Panc1 (cell line): ENCODE results near the gene MR1.

Source experiments
- POLR2AphosphoS5 ChIP-seq: IDR thresholded peaks from 2 replicates; pipeline ENCODE4 v1.6.1; 2012; ENCODE audit warnings: mild to moderate bottlenecking, low read depth, low read length, moderate library complexity
- TCF7L2 ChIP-seq: IDR thresholded peaks from 2 replicates; pipeline ENCODE4 v1.6.1; 2011; ENCODE audit warnings: mild to moderate bottlenecking, low read depth, low read length, inconsistent platforms
- TF ChIP-seq, protein P1 (sequence below): fragments of 450-650 bp; IDR thresholded peaks from 2 replicates; pipeline ENCODE4 v1.5.1; 2017; ENCODE audit warnings: mild to moderate bottlenecking
- TF ChIP-seq, protein P2 (sequence below), 2 experiments: IDR thresholded peaks; 2 replicates each; pipeline ENCODE4 v1.6.1; 2011 to 2012; ENCODE audit warnings: low read depth in 2 of 2, control low read depth in 1 of 2, low read length in 1 of 2, mild to moderate bottlenecking in 1 of 2, moderate library complexity in 1 of 2; ENCODE audit not compliant: insufficient read depth in 1 of 2

DNA sequence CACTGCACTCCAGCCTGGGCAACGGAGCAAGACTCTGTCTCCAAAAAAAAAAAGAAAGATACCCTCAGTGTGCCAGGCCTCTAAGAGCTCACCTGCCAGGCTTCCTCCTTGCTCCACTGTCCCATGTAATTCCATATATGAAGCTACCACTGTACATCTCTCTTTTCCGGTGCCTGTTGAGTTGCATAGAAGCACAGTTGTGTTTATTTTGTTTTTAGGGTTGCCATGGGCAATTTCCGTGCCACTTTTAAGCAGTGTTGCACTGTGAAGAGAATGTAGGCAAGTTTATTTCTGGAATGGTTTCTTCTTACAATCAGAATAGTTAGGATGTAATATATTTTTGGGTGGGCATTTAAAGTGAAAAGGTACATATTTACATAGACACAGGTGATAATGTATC lies 23.3 kb downstream of the MR1 start:
- TF ChIP-seq, protein P1, sequence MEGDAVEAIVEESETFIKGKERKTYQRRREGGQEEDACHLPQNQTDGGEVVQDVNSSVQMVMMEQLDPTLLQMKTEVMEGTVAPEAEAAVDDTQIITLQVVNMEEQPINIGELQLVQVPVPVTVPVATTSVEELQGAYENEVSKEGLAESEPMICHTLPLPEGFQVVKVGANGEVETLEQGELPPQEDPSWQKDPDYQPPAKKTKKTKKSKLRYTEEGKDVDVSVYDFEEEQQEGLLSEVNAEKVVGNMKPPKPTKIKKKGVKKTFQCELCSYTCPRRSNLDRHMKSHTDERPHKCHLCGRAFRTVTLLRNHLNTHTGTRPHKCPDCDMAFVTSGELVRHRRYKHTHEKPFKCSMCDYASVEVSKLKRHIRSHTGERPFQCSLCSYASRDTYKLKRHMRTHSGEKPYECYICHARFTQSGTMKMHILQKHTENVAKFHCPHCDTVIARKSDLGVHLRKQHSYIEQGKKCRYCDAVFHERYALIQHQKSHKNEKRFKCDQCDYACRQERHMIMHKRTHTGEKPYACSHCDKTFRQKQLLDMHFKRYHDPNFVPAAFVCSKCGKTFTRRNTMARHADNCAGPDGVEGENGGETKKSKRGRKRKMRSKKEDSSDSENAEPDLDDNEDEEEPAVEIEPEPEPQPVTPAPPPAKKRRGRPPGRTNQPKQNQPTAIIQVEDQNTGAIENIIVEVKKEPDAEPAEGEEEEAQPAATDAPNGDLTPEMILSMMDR: no peak
- TF ChIP-seq, protein P2, sequence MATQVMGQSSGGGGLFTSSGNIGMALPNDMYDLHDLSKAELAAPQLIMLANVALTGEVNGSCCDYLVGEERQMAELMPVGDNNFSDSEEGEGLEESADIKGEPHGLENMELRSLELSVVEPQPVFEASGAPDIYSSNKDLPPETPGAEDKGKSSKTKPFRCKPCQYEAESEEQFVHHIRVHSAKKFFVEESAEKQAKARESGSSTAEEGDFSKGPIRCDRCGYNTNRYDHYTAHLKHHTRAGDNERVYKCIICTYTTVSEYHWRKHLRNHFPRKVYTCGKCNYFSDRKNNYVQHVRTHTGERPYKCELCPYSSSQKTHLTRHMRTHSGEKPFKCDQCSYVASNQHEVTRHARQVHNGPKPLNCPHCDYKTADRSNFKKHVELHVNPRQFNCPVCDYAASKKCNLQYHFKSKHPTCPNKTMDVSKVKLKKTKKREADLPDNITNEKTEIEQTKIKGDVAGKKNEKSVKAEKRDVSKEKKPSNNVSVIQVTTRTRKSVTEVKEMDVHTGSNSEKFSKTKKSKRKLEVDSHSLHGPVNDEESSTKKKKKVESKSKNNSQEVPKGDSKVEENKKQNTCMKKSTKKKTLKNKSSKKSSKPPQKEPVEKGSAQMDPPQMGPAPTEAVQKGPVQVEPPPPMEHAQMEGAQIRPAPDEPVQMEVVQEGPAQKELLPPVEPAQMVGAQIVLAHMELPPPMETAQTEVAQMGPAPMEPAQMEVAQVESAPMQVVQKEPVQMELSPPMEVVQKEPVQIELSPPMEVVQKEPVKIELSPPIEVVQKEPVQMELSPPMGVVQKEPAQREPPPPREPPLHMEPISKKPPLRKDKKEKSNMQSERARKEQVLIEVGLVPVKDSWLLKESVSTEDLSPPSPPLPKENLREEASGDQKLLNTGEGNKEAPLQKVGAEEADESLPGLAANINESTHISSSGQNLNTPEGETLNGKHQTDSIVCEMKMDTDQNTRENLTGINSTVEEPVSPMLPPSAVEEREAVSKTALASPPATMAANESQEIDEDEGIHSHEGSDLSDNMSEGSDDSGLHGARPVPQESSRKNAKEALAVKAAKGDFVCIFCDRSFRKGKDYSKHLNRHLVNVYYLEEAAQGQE (IDR thresholded peaks at IDR 0.05; ENCODE audit: insufficient read depth in 1 of 2, low read depth in 2 of 2, low read length in 1 of 2): no peak
- TF ChIP-seq TCF7L2 (no peak), POLR2AphosphoS5 (no peak)
